ENCODE measurements around the gene EVX2. TPM values are rescaled to one million over a fixed set of nuclear protein-coding genes. Genes with fewer than 3 reads are reported as not detected.
A peak's percentile ranks its signal among the peaks of the same experiment; 100 is the strongest.

EVX2 gene
- polyA plus RNA-seq, 1 of the 3 experiments (the other 2 are of a cell fraction), result not detected

DNA sequence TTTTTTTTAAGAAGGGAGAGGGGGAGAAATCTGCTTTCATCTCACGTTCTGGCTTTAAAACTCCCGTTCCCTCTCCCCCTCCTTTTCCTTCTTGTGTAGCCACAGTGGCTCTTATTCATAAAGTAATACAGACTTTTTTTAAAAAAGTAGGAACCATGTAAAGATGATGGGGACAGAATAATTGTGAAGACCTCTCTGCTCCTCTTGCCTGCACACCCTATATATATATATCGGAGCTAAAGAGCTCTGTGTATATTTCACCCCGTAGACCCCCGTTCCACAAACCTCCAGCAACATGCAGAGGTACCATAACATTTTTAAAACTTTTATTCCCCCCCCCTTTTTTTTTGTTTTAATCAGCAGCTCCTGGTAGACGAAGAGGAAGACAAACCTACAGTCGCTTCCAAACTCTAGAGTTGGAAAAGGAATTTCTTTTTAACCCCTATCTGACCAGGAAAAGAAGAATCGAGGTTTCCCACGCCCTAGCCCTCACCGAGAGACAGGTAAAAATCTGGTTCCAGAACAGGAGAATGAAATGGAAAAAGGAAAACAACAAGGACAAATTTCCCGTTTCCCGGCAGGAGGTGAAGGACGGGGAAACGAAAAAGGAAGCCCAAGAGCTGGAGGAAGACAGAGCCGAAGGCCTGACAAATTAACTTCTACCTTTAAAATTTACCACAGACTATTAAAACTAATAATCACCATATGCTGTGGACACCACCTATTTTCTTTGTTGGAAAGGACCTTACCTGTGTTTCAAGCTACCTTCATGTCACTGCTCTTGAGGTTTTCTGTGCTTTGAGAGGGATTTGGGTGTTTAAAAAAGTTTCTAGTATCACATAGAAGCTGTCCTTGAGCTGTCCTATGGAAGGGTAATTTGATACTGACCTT is 47.4 kb upstream of the EVX2 start:
- Histone ChIP-seq H2AFZ (ENCODE audit: low read depth) (peak overlapping the region; percentile 53; the same call in 1 of the 2 replicates), H3K4me1 (ENCODE audit: control insufficient read depth in 1 of 2, insufficient read depth in 2 of 2, low read depth in 1 of 2, low read length in 1 of 2) (peaks cover 32 to 44% of the 10 kb centered on the region in 2 experiments), H3K9ac (peak overlapping the region; percentile 66), H3K27me3 (ENCODE audit: insufficient read depth) (no peaks in the 10 kb centered on the region), H3K9me3 (no peaks in the 10 kb centered on the region), H3K36me3 (replicated peaks in 1 of 2; ENCODE audit: control insufficient read depth in 1 of 2, insufficient read depth in 2 of 2, low read length in 1 of 2) (no peaks in the 10 kb centered on the region), H3K4me2 (peak overlapping the region; percentile 81), H3F3A (replicated peaks; ENCODE audit: insufficient read depth) (peaks cover 32% of the 10 kb centered on the region), H4K20me1 (ENCODE audit: insufficient read depth) (no peaks in the 10 kb centered on the region), H3K27ac (ENCODE audit: low read depth in 2 of 2, low read length in 1 of 2) (peak overlapping the region; percentile 62 to 63), H3K79me2 (ENCODE audit: insufficient read depth) (peaks cover 10% of the 10 kb centered on the region), H3K4me3 (ENCODE audit: low read depth in 2 of 2, low read length in 1 of 2) (peak overlapping the region; percentile 69), H3K9me2 (no peaks in the 10 kb centered on the region)
- CTCF ChIA-PET, result interaction anchor here (0.8 to 26.1 kb wide), 18 partner anchors 9 to 1018 kb away, joined by 3 to 1047 read pairs (median 6); partner anchors contain the start of gene HOXD10
- 21% methylated on average over 15 of the region's 15 CpGs for WGBS (ENCODE audit: low lambda C conversion rate)
- TF ChIP-seq MXI1 (IDR thresholded peaks at IDR 0.05; ENCODE audit: low read depth, low read length), result 0 out of 2 replicates have a peak, but pooled peaks have one; percentile 9
- TF ChIP-seq IRF3 (IDR thresholded peaks at IDR 0.05; ENCODE audit: low read depth, low read length), result no peak
- POLR2A ChIA-PET, result interaction anchor here (0.7 to 6.3 kb wide), 9 partner anchors 9 to 1262 kb away, joined by 3 to 45 read pairs (median 6); partner anchors contain the start of gene HOXD9
- no peak for DNase-seq

DNA sequence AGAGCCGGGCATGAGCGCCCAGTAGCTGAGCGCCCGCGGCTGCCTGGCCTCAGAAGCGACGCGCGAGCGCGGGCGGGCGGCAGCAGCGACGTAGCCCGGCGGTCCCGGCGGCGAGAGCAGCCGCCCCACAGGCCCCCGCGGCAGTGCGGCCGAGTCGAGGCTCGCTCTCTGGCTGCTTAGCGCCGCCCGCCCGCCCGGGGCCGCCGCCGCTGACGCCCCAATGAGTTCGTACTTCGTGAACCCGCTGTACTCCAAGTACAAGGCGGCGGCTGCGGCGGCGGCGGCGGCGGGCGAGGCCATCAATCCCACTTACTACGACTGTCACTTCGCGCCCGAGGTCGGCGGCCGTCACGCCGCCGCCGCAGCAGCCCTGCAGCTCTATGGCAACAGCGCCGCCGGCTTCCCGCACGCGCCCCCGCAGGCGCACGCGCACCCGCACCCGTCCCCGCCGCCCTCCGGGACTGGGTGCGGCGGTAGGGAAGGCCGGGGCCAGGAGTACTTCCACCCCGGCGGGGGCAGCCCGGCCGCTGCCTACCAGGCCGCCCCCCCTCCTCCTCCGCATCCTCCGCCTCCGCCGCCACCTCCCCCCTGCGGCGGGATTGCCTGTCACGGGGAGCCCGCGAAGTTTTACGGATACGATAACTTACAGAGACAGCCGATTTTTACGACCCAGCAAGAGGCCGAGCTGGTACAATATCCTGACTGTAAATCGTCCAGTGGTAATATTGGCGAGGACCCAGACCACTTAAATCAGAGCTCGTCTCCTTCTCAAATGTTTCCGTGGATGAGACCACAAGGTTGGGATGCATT is 46.6 kb upstream of the EVX2 start:
- peaks cover 10% of the 10 kb centered on the region for H3K79me2 ChIP-seq (ENCODE audit: insufficient read depth)
- POLR2A ChIA-PET, result interaction anchor here (0.9 to 6.3 kb wide), 9 partner anchors 8 to 700 kb away, joined by 3 to 45 read pairs (median 7); partner anchors contain the start of gene HOXD9
- peak overlapping the region; percentile 53; the same call in 1 of the 2 replicates for H2AFZ ChIP-seq (ENCODE audit: low read depth)
- H3K4me1 ChIP-seq (ENCODE audit: control insufficient read depth in 1 of 2, insufficient read depth in 2 of 2, low read depth in 1 of 2, low read length in 1 of 2), result peaks cover 30 to 38% of the 10 kb centered on the region in 2 experiments
- H3K9me2 ChIP-seq, result no peaks in the 10 kb centered on the region
- peak overlapping the region; percentile 69 for H3K4me3 ChIP-seq (ENCODE audit: low read depth in 2 of 2, low read length in 1 of 2)
- DNase-seq, result peak; percentile 80
- CTCF ChIA-PET, result interaction anchor here (1.0 to 26.1 kb wide), 12 partner anchors 8 to 1019 kb away, joined by 3 to 1047 read pairs (median 9); no protein-coding TSS in a partner anchor
- H3K36me3 ChIP-seq (replicated peaks in 1 of 2; ENCODE audit: control insufficient read depth in 1 of 2, insufficient read depth in 2 of 2, low read length in 1 of 2), result no peaks in the 10 kb centered on the region
- peaks cover 24% of the 10 kb centered on the region for H3F3A ChIP-seq (replicated peaks; ENCODE audit: insufficient read depth)
- peak overlapping the region; percentile 81 for H3K4me2 ChIP-seq
- no peaks in the 10 kb centered on the region for H3K9me3 ChIP-seq
- WGBS (ENCODE audit: low lambda C conversion rate), result 18% methylated on average over 20 of the region's 100 CpGs
- H3K9ac ChIP-seq, result peak overlapping the region; percentile 66
- H4K20me1 ChIP-seq (ENCODE audit: insufficient read depth), result no peaks in the 10 kb centered on the region
- H3K27ac ChIP-seq (ENCODE audit: low read depth in 2 of 2, low read length in 1 of 2), result peak overlapping the region; percentile 62 to 63
- no peaks in the 10 kb centered on the region for H3K27me3 ChIP-seq (ENCODE audit: insufficient read depth)
- TF ChIP-seq MXI1 (IDR thresholded peaks at IDR 0.05; ENCODE audit: low read depth, low read length), result peak; percentile 5; the same call in 1 of the 2 replicates
- TF ChIP-seq NRF1 (IDR thresholded peaks at IDR 0.05; ENCODE audit: low read depth, low read length), result peak; percentile 57
- 0 out of 4 replicates have a peak, but pooled peaks of 1 of the 2 experiments have one; percentile 5 for TF ChIP-seq EP300 (IDR thresholded peaks at IDR 0.05; ENCODE audit: borderline replicate concordance in 1 of 2, low read depth in 1 of 2, low read length in 1 of 2)
- peak; percentile 42 for TF ChIP-seq PBX3 (IDR thresholded peaks at IDR 0.05)
- TF ChIP-seq, protein P1, sequence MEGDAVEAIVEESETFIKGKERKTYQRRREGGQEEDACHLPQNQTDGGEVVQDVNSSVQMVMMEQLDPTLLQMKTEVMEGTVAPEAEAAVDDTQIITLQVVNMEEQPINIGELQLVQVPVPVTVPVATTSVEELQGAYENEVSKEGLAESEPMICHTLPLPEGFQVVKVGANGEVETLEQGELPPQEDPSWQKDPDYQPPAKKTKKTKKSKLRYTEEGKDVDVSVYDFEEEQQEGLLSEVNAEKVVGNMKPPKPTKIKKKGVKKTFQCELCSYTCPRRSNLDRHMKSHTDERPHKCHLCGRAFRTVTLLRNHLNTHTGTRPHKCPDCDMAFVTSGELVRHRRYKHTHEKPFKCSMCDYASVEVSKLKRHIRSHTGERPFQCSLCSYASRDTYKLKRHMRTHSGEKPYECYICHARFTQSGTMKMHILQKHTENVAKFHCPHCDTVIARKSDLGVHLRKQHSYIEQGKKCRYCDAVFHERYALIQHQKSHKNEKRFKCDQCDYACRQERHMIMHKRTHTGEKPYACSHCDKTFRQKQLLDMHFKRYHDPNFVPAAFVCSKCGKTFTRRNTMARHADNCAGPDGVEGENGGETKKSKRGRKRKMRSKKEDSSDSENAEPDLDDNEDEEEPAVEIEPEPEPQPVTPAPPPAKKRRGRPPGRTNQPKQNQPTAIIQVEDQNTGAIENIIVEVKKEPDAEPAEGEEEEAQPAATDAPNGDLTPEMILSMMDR (IDR thresholded peaks at IDR 0.05), result 0 out of 2 replicates have a peak, but pooled peaks have one; percentile 17
- TF ChIP-seq TEAD4 (IDR thresholded peaks at IDR 0.05; ENCODE audit: borderline replicate concordance, insufficient read depth), result no peak
- TF ChIP-seq USF1 (IDR thresholded peaks at IDR 0.05; ENCODE audit: borderline replicate concordance, low read depth), result no peak
- TF ChIP-seq, protein P2, sequence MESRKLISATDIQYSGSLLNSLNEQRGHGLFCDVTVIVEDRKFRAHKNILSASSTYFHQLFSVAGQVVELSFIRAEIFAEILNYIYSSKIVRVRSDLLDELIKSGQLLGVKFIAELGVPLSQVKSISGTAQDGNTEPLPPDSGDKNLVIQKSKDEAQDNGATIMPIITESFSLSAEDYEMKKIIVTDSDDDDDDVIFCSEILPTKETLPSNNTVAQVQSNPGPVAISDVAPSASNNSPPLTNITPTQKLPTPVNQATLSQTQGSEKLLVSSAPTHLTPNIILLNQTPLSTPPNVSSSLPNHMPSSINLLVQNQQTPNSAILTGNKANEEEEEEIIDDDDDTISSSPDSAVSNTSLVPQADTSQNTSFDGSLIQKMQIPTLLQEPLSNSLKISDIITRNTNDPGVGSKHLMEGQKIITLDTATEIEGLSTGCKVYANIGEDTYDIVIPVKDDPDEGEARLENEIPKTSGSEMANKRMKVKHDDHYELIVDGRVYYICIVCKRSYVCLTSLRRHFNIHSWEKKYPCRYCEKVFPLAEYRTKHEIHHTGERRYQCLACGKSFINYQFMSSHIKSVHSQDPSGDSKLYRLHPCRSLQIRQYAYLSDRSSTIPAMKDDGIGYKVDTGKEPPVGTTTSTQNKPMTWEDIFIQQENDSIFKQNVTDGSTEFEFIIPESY (IDR thresholded peaks at IDR 0.05; ENCODE audit: borderline replicate concordance, low read depth), result no peak
- TF ChIP-seq, protein P3, sequence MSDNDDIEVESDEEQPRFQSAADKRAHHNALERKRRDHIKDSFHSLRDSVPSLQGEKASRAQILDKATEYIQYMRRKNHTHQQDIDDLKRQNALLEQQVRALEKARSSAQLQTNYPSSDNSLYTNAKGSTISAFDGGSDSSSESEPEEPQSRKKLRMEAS (IDR thresholded peaks at IDR 0.05; ENCODE audit: low read depth), result no peak; the same call in 1 of the 2 replicates
- no peak for TF ChIP-seq MEF2A (IDR thresholded peaks at IDR 0.05; ENCODE audit: borderline replicate concordance, low read depth)
